T-helper 17 cell (primary cell): ENCODE measurements around the gene ARHGEF6. TPM values are rescaled to one million over a fixed set of nuclear protein-coding genes. Genes with fewer than 3 reads are reported as not detected.

Experiments
- ATAC-seq: fragments of 150-1000 bp; cut with Tn5 transposase; 2 replicates; pipeline ENCODE4 v1.10.0; 2021; ENCODE audit warnings: mild to moderate bottlenecking, moderate library complexity
- DNase-seq, 3 donors: peaks; one replicate each; pipeline versions ENCODE4 v3.0.0 to v3.0.0-alpha.2; 2020 to 2021
- H3K9me3 ChIP-seq: one replicate; pipeline ENCODE4 v1.7.0; 2013; ENCODE audit warnings: low read length, mild to moderate bottlenecking; ENCODE audit not compliant: control insufficient read depth, poor library complexity, severe bottlenecking
- H3K27ac Mint-ChIP-seq: one replicate; pipeline ENCODE4 v1.8.0; 2022; ENCODE audit warnings: mild to moderate bottlenecking, moderate library complexity, mixed read lengths
- H3K27me3 Mint-ChIP-seq: one replicate; pipeline ENCODE4 v1.8.0; 2022; ENCODE audit warnings: mixed read lengths
- H3K36me3 Mint-ChIP-seq: one replicate; pipeline ENCODE4 v1.8.0; 2022; ENCODE audit warnings: low read depth, mixed read lengths
- H3K4me1 Mint-ChIP-seq: one replicate; pipeline ENCODE4 v1.8.0; 2022; ENCODE audit warnings: mild to moderate bottlenecking, mixed read lengths
- H3K4me3 Mint-ChIP-seq: one replicate; pipeline ENCODE4 v1.8.0; 2022; ENCODE audit warnings: mild to moderate bottlenecking, moderate library complexity, mixed read lengths
- total RNA-seq, 4 donors: library from RNA in 2 of 4; stranded (reverse) in 2 of 4; gene quantifications; one replicate each; pipeline ENCODE4 v1.2.3 and lab custom pipeline; 2022 to 2026

Gene ARHGEF6
- total RNA-seq, 2 donors from 2014 or later, result 68.6 to 70.7 TPM

DNA sequence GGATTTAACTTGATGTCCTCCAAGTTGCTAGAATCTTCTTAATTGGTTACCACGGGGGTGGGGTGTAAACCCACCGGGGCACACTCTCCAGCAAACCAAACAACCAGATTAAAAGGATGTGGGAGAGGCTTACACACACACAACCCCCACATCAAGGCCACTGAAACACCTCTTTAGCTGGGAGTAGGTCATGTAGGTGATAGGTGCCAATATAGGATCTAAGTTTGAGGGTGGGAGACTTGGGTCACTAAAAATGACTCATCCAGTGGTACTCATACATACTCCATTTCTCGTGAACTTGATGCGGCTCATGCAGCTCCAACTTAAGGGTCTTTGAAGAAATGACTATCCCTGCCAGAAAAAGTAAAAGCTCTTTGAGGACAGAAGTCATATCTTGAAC is 153.3 kb downstream of the ARHGEF6 start:
- H3K4me1 Mint-ChIP-seq, result peaks cover 25% of the 10 kb centered on the region
- H3K36me3 Mint-ChIP-seq, result no peaks in the 10 kb centered on the region
- H3K27me3 Mint-ChIP-seq, result no peaks in the 10 kb centered on the region
- DNase-seq, result no peak
- peak overlapping the region; percentile 57 for H3K27ac Mint-ChIP-seq
- H3K4me3 Mint-ChIP-seq, result peak overlapping the region; percentile 49
- no peaks in the 10 kb centered on the region for H3K9me3 ChIP-seq
- peak; percentile 69 for ATAC-seq

DNA sequence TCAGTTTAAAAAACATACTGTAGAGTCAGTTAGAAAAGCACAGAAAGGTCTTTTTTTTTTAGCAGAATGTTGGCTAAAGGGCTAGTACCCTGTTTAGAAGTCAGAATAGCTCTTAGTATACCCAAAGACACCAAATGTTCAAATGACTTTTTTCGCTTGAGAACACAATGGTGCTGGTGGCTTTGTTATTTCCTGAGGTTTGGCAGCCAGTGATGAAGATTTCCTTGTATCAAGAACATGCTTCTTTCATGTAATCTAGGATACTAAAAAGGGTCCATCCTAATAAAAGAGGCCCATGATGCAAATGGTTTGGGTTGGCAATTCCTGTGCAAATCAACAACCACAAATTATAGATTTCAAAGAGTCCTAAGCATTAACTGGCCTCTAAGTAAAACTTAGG is 153.8 kb downstream of the ARHGEF6 start:
- DNase-seq (no peak), ATAC-seq (no peak)
- peak overlapping the region; percentile 57 for H3K27ac Mint-ChIP-seq
- peaks cover 25% of the 10 kb centered on the region for H3K4me1 Mint-ChIP-seq
- no peaks in the 10 kb centered on the region for H3K36me3 Mint-ChIP-seq
- no peaks in the 10 kb centered on the region for H3K27me3 Mint-ChIP-seq
- H3K4me3 Mint-ChIP-seq, result peak overlapping the region; percentile 2
- H3K9me3 ChIP-seq, result no peaks in the 10 kb centered on the region

DNA sequence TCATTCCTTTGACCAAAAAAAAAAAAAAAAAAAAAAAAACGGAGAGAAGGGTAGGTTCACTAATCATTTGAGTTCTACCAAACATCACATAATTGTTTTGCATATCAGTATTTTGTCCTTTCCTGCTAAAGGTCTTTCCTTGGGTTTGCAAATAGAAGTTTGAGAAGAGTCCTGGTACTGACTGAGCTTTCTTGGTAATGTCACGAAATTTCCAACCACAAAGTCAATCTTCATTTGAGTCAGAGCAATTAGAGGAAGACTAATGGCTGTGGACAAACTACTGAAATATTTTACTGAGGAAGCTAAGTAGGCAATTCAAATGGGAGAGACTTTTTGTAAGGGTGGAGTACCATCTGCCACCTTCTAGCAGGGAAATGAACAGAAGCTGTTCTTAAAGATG is 154.5 kb downstream of the ARHGEF6 start:
- no peak for ATAC-seq
- Mint-ChIP-seq H3K4me3 (peak overlapping the region; percentile 39), H3K27ac (peak overlapping the region; percentile 66), H3K4me1 (peaks cover 25% of the 10 kb centered on the region), H3K27me3 (no peaks in the 10 kb centered on the region), H3K36me3 (no peaks in the 10 kb centered on the region)
- no peak for DNase-seq
- H3K9me3 ChIP-seq, result no peaks in the 10 kb centered on the region

DNA sequence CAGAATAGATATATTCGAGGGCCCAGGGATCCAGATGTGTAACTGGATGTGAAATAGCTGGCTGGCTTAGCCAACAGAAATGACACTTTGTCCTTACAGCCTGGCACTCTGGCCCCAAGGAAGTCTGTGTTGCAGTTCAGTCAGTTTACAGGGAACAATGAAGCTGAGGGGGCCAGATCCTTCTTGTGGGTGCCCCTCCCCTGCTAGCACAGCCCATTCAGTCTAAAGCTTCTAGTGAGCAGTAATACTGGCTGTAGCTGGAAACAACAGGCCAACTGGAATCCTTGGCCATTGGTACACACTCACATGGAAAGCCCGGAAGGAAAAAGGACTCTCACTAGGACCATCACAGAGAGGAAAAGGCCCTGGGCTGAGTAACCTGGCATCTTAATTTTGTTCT is 155.5 kb downstream of the ARHGEF6 start:
- no peak overlapping the region for H3K4me3 Mint-ChIP-seq
- H3K9me3 ChIP-seq, result no peaks in the 10 kb centered on the region
- DNase-seq (no peak), ATAC-seq (no peak)
- peaks cover 24% of the 10 kb centered on the region for H3K4me1 Mint-ChIP-seq
- H3K27me3 Mint-ChIP-seq, result no peaks in the 10 kb centered on the region
- H3K36me3 Mint-ChIP-seq, result no peaks in the 10 kb centered on the region
- no peak overlapping the region for H3K27ac Mint-ChIP-seq

DNA sequence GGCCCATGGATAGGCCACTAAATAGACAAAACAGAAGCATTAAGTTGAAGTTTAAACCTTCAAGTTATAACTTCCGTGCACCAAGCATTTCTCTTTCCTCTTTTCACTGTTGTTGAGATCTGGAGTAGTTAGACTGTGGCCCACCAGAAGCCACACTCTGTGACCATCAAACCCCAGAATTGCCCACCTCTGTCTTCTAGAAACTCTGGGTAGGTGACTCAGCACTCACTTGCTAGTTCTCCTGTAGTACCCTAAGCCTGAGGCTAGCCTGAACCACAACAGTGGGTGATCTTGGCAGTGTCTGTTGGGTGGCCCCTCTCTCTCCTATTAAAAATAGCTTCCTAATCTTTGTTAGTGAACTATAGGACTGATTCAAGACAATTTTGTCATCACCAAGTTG is 157.3 kb downstream of the ARHGEF6 start:
- ATAC-seq (no peak), DNase-seq (no peak)
- Mint-ChIP-seq H3K4me3 (no peak overlapping the region), H3K27ac (no peak overlapping the region), H3K36me3 (no peaks in the 10 kb centered on the region), H3K4me1 (peaks cover 29% of the 10 kb centered on the region), H3K27me3 (no peaks in the 10 kb centered on the region)
- H3K9me3 ChIP-seq, result no peaks in the 10 kb centered on the region

DNA sequence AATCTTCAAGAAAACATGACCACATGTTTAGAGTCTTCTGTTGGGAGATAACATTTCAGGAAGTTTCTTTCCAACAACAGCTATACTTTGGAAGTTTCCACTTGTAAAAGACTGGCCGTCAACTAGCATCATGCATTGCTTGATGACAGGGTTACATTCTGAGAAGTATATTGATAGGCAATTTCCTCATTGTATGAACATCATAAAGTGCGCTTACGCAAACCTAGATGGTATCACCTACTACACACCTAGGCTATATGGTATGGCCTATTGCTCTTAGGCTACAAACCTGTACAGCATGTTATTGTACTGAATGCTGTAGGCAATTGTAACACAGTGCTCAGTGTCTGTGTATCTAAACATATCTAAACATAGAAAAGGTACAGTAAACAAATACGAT is 158.2 kb downstream of the ARHGEF6 start:
- Mint-ChIP-seq H3K27me3 (no peaks in the 10 kb centered on the region), H3K36me3 (no peaks in the 10 kb centered on the region), H3K4me1 (peaks cover 24% of the 10 kb centered on the region), H3K4me3 (no peak overlapping the region), H3K27ac (no peak overlapping the region)
- H3K9me3 ChIP-seq, result no peaks in the 10 kb centered on the region
- DNase-seq (no peak), ATAC-seq (no peak)

DNA sequence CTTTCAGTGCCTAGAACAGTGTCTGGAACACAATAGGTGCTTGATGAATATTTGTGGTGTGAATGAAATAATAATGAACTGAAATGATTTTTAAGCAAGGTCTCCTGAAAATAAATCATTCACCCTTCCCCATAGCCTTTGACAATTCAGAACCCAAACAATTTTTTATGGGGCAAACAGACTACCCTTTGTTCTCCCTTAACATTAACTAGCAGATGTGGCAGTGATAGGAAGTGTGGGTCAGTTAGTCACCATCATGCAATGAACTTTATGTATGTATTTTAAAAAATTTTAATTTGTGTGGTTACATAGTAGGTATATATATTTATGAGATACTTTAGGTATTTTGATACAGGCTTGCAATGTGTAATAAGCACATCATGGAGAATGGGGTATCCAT is 160.0 kb downstream of the ARHGEF6 start:
- H3K4me3 Mint-ChIP-seq, result no peak overlapping the region
- H3K4me1 Mint-ChIP-seq, result peaks cover 17% of the 10 kb centered on the region
- no peak for DNase-seq
- no peaks in the 10 kb centered on the region for H3K36me3 Mint-ChIP-seq
- peak overlapping the region; percentile 80 for H3K27ac Mint-ChIP-seq
- no peak for ATAC-seq
- H3K9me3 ChIP-seq, result no peaks in the 10 kb centered on the region
- H3K27me3 Mint-ChIP-seq, result no peaks in the 10 kb centered on the region

DNA sequence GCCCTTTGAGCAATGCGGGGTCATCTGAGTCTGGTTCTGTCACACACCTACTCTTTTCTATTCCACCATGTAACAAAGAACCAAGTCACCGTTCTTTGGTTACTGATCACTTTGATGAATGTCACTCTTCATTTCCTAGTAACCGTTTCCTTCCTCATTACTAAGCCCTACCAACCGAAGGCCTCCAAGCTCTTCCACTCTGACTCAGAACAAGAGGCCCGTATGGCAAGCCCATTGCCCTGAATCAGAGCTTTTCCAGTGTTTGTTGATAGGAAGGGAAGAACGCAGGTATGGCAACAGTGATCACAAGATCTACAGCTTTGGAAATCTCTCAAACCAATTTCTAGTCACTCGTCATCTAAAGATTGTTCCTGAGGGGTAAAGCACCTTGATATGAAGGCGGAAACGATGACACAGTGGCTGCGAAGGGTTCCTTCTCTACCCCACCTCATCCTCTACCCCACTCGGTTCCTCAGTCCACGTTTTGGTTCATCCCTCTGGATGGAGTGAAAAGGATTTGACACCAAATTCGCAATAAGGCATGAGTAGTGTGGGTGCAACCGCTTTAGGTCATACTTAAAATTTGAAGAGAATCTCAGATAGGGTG is 160.7 kb downstream of the ARHGEF6 start:
- Mint-ChIP-seq H3K27me3 (no peaks in the 10 kb centered on the region), H3K4me3 (peak overlapping the region; percentile 60), H3K36me3 (no peaks in the 10 kb centered on the region), H3K27ac (peak overlapping the region; percentile 80), H3K4me1 (peaks cover 16% of the 10 kb centered on the region)
- DNase-seq (peak in 1 of 3 donors; percentile 23), ATAC-seq (peak; percentile 82)
- no peaks in the 10 kb centered on the region for H3K9me3 ChIP-seq

DNA sequence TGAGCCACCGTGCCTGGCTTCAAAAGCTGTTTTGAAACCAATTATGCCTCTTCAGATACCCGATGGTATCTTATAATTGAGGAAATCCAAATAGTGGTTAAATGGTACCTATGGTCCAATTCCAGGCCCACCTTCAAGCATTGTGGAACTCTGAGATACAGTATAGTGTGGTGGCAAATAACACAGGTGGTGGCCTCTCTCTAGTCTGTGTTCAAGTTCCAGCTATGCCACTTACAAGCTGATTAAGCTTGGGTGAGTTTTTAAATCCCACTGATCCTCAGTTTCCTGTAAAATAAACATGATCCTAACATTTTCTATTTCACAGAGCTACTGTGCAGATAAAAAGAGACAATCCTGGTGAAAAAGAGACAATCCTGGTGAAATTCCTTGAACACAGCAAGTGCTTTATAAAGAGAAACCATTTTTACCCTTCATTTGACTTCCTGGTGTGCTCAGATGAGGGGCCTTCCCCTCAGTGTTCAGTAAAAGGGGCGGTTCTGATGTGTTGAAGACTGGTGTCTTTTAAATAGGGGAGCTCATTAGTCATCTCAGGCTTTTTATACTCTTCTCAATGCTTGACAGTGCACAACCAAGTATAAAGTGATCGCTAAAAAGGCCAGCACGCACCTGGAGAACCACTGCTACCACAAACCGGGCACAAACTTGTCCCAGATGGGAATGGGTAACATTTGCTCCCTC is 163.6 kb downstream of the ARHGEF6 start:
- H3K9me3 ChIP-seq, result no peaks in the 10 kb centered on the region
- Mint-ChIP-seq H3K4me3 (peak overlapping the region; percentile 47), H3K36me3 (no peaks in the 10 kb centered on the region), H3K27ac (peak overlapping the region; percentile 56), H3K4me1 (peaks cover 13% of the 10 kb centered on the region), H3K27me3 (no peaks in the 10 kb centered on the region)
- DNase-seq, result no peak
- peak; percentile 79 for ATAC-seq

Other genes with a start within 250 kb of the ARHGEF6 start
- not detected for gene VGLL1, start 248.7 kb downstream of the ARHGEF6 start, total RNA-seq
- gene CD40LG, start 132.8 kb downstream of the ARHGEF6 start, total RNA-seq, result 10 to 100 TPM; 34.8 to 60.7 TPM
- gene RBMX, start 99.8 kb upstream of the ARHGEF6 start, total RNA-seq, result 100 to 1,000 TPM; 239 TPM